ENCODE measurements around the gene HYAL1. TPM values are rescaled to one million over a fixed set of nuclear protein-coding genes. Genes with fewer than 3 reads are reported as not detected.
"Not testable (repeated sequence)": the region's sequence is repeated elsewhere in the genome, so short reads cannot be mapped to it uniquely, and the experiment has no call there.

HYAL1 gene
- total RNA-seq, 1 donor = not detected

DNA sequence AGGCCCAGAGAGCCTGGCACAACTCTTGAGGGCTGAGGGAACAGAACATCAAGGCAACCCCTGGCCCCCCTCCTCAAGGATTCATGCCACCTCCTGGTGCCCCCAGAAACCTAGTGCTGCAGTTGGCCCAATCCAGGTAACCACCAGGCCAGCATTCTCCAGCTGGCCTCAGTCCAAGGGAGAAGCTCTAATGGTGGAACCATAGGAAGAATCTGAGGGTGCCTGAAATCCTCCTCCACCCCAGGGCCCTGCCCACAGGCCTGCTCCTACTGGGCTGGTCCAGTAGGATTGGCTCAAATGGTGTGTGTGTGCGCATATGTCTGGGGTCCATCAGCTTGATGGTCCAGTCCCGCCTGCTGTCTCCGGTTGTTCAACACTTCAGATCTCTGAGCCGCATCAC, 11.4 kb upstream of the HYAL1 start:
- H3K4me3 ChIP-seq (ENCODE audit: low read length) = no peak overlapping the region
- no peaks in the 10 kb centered on the region for H3K9me3 ChIP-seq (ENCODE audit: low read depth, low read length)
- no peaks in the 10 kb centered on the region for H3K27me3 ChIP-seq (ENCODE audit: insufficient read depth, low read length)
- peaks cover 34% of the 10 kb centered on the region for H3K4me1 ChIP-seq (ENCODE audit: insufficient read depth, low read length)

- H3K4me1 ChIP-seq (ENCODE audit: insufficient read depth, low read length) = peaks cover 29% of the 10 kb centered on the region
- no peaks in the 10 kb centered on the region for H3K9me3 ChIP-seq (ENCODE audit: low read depth, low read length)
- no peak overlapping the region for H3K4me3 ChIP-seq (ENCODE audit: low read length)
- H3K27me3 ChIP-seq (ENCODE audit: insufficient read depth, low read length) = no peaks in the 10 kb centered on the region
These were observed 11.0 kb upstream of the HYAL1 start for GRCh38 chr3:50314342-50314741.

DNA sequence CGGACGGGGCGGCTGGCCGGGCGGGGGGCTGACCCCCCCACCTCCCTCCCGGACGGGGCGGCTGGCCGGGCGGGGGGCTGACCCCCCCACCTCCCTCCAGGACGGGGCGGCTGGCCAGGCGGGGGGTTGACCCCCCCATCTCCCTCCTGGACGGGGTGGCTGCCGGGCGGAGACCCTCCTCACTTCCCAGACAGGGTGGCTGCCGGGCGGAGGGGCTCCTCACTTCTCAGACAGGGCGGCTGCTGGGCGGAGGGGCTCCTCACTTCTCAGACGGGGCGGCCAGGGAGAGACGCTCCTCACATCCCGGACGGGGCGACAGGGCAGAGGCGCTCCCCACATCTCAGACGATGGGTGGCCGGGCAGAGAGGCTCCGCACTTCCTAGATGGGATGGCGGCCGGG, 8.7 kb upstream of the HYAL1 start:
- not testable (repeated sequence) for H3K4me1 ChIP-seq (ENCODE audit: insufficient read depth, low read length); H3K4me3 ChIP-seq (ENCODE audit: low read length); H3K9me3 ChIP-seq (ENCODE audit: low read depth, low read length); H3K27me3 ChIP-seq (ENCODE audit: insufficient read depth, low read length)

GRCh38 chr3:50304601-50305000, 1.2 kb upstream of the HYAL1 start:
- H3K9me3 ChIP-seq (ENCODE audit: low read depth, low read length) = no peaks in the 10 kb centered on the region
- no peaks in the 10 kb centered on the region for H3K27me3 ChIP-seq (ENCODE audit: insufficient read depth, low read length)
- H3K4me3 ChIP-seq (ENCODE audit: low read length) = no peak overlapping the region
- peaks cover 15% of the 10 kb centered on the region for H3K4me1 ChIP-seq (ENCODE audit: insufficient read depth, low read length)

DNA sequence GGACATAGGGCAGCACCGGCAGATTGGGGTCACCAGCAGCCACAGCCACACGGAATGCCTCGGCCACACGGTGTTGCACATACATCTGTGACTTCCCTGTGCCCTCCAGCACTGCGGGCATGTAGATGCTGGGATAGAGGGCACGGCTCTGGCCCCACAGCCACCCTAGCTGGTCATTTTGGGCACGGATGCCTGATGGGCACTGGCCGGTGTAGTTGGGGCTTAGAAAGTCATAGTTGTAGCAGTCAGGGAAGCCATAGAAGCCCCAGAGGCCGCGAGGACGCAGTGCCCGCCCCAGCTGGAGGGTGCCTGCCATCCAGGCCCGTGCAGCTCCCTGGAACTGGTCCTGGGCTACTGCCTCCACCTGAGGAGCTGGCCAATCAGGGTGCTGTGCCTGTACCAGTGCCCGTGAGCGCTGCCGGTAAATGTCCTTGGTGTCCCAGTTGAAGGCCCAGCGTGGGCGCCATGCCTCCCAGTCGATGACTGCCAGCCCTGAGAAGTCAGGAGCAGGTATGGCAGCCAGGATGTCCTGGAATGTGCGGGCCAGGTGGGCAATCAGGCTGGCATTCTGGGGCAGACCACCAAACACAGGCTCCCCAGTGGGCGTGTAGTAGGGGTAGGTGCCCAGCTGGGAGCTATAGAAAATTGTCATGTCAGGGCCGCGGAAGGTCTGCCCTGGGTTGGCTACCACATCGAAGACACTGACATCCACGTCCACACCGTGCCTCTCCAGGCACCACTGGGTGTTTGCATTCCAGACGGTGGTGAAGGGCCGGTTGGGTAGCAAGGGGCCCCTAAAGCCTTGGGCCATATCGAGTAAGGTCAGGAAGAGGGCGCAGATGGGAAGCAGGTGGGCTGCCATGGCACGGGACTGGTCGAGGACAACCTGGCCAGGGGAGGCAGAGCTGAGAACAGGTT, 1.0 kb downstream of the HYAL1 start:
- Histone ChIP-seq H3K4me1 (ENCODE audit: insufficient read depth, low read length) (peaks cover 33% of the 10 kb centered on the region), H3K9me3 (ENCODE audit: low read depth, low read length) (no peaks in the 10 kb centered on the region), H3K4me3 (ENCODE audit: low read length) (no peak overlapping the region), H3K27me3 (ENCODE audit: insufficient read depth, low read length) (no peaks in the 10 kb centered on the region)

- no peak overlapping the region for H3K4me3 ChIP-seq (ENCODE audit: low read length)
- H3K4me1 ChIP-seq (ENCODE audit: insufficient read depth, low read length) = peaks cover 34% of the 10 kb centered on the region
- no peaks in the 10 kb centered on the region for H3K27me3 ChIP-seq (ENCODE audit: insufficient read depth, low read length)
- no peaks in the 10 kb centered on the region for H3K9me3 ChIP-seq (ENCODE audit: low read depth, low read length)
These were observed 2.6 kb downstream of the HYAL1 start for GRCh38 chr3:50300681-50301254.

GRCh38 chr3:50299929-50300680, 3.3 kb downstream of the HYAL1 start:
- Histone ChIP-seq H3K9me3 (ENCODE audit: low read depth, low read length) (no peaks in the 10 kb centered on the region), H3K27me3 (ENCODE audit: insufficient read depth, low read length) (no peaks in the 10 kb centered on the region), H3K4me3 (ENCODE audit: low read length) (peak overlapping the region; percentile 37), H3K4me1 (ENCODE audit: insufficient read depth, low read length) (peaks cover 34% of the 10 kb centered on the region)

- H3K27me3 ChIP-seq (ENCODE audit: insufficient read depth, low read length) = no peaks in the 10 kb centered on the region
- H3K4me1 ChIP-seq (ENCODE audit: insufficient read depth, low read length) = peaks cover 34% of the 10 kb centered on the region
- peak overlapping the region; percentile 37 for H3K4me3 ChIP-seq (ENCODE audit: low read length)
- no peaks in the 10 kb centered on the region for H3K9me3 ChIP-seq (ENCODE audit: low read depth, low read length)
These were observed 3.8 kb downstream of the HYAL1 start for GRCh38 chr3:50299638-50299928.

DNA sequence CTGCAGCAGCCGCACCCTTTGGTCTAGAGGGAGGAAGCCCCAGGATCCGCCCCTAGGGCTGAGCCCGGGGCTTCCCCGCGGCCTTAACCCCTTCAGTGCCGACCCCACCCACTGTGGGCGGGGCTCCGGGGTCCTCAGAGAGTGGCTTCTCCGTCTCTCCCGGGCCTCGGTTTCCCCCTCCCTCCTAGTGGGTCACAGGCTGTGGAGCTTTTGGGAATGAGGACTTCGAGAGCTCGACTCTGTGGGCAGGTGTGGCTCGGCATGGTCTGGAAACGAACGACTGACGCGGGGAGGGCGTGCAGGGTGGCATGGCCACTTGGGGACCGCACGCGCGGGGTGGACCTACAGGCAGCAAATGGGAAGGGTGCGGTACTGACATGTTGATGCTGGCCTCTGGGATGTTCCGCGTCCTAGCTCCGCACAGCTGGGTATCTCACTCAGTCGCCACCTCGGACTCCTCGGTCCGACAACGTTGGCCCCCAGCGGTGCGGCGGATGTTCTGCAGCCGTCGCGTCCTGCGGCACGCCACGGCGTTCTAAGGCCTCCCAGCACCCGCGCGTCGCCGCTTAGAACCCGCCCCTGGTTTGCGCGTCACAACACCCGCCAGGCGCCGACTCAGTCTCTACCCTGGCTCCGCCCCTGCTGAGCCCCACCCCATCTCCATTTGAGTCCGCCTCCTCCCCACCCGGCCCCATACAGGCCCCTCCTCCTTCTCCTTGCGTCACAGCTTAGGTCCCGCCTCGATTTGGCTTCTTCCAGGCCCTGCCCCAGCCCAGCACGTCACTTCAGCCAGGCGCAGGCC, 4.3 kb downstream of the HYAL1 start, which contains the start of the genes HYAL3 and NAA80:
TSS of gene HYAL3 (minus strand) at position 570 of the 802 bp plus-strand sequence. CDS start 3,803 bp downstream, outside the sequence.
TSS of gene NAA80 (minus strand) at position 570 of the 802 bp plus-strand sequence. CDS start 1,942 bp downstream, outside the sequence.
- H3K4me3 ChIP-seq (ENCODE audit: low read length) = peak within 1 kb of the TSS; percentile 74
- H3K27me3 ChIP-seq (ENCODE audit: insufficient read depth, low read length) = no peaks in the 10 kb centered on the region
- peaks cover 34% of the 10 kb centered on the region for H3K4me1 ChIP-seq (ENCODE audit: insufficient read depth, low read length)
- no peaks in the 10 kb centered on the region for H3K9me3 ChIP-seq (ENCODE audit: low read depth, low read length)

DNA sequence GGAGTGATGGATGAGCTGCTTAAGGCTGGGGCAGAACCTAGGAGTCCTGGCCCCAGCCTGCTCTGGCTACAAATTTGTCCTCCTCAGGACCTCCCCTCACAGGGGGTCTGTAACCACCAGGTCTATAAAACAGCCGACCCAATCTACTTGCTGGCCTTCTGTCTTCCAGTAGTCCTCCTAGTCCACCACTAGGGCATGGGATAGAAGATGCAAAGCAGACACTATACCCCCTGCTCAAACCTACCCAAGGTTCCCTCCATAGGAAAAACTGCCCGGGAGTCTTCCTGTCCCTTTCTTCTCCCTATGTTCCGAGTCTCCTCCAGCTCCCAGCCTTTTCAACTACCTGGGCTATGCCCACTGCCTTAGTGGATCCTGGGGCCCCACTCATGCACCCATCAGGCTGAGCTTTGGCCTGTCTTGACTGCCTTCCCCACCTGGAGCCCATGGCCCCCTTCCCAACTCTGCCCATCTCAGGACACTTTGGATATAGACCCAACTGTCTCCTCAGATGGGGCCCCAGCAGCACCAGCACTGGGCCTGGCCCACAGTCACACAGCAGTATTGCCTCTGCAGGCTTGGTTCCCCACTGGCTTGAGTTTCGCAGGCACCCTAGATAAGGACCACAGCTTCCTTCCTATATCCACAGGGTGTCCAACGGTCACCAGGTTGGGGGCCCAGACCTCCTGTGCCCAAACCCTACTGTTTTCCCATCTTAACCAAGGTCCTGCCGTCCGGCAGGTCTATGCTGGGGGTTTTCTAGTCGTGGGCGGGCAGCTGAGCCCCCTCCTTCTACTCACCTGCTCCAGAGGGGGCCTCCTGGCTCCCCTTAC, 5.3 kb downstream of the HYAL1 start:
- Histone ChIP-seq H3K27me3 (ENCODE audit: insufficient read depth, low read length) (no peaks in the 10 kb centered on the region), H3K9me3 (ENCODE audit: low read depth, low read length) (no peaks in the 10 kb centered on the region), H3K4me3 (ENCODE audit: low read length) (peak overlapping the region; percentile 74), H3K4me1 (ENCODE audit: insufficient read depth, low read length) (peaks cover 34% of the 10 kb centered on the region)

DNA sequence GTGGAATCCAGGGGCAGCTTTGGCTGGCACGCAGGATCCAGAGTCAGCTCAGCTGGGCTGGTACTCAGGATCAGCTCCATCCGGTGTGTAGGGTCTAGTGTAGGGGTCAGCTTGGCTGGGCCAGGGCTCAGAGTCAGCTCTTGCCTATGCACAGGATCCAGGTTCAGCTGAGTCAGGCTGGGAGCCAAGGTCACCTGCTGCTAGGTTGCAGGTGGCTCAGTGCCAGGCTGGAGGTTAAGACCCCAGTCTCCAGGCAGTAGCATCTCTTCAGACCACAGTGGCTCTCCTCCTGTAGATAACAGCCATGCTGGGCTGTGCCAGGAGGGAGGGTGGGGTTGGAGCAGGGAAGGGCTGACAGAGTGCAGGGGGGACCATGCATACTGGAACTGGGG, 6.0 kb downstream of the HYAL1 start:
- Histone ChIP-seq H3K4me1 (ENCODE audit: insufficient read depth, low read length) (peaks cover 41% of the 10 kb centered on the region), H3K4me3 (ENCODE audit: low read length) (no peak overlapping the region), H3K9me3 (ENCODE audit: low read depth, low read length) (no peaks in the 10 kb centered on the region), H3K27me3 (ENCODE audit: insufficient read depth, low read length) (no peaks in the 10 kb centered on the region)

- H3K9me3 ChIP-seq (ENCODE audit: low read depth, low read length) = no peaks in the 10 kb centered on the region
- H3K27me3 ChIP-seq (ENCODE audit: insufficient read depth, low read length) = no peaks in the 10 kb centered on the region
- H3K4me3 ChIP-seq (ENCODE audit: low read length) = no peak overlapping the region
- H3K4me1 ChIP-seq (ENCODE audit: insufficient read depth, low read length) = peaks cover 41% of the 10 kb centered on the region
These were observed 6.5 kb downstream of the HYAL1 start for GRCh38 chr3:50296721-50297383.

GRCh38 chr3:50295553-50296431, 7.6 kb downstream of the HYAL1 start:
- Histone ChIP-seq H3K4me1 (ENCODE audit: insufficient read depth, low read length) (peaks cover 48% of the 10 kb centered on the region), H3K4me3 (ENCODE audit: low read length) (no peak overlapping the region), H3K27me3 (ENCODE audit: insufficient read depth, low read length) (no peaks in the 10 kb centered on the region), H3K9me3 (ENCODE audit: low read depth, low read length) (no peaks in the 10 kb centered on the region)

Data from mononuclear cell (primary cell).